NCI-H774 (cell line): ENCODE measurements around the gene FBXW11.

Experiments used
- DNase-seq: peaks from one replicate; lab custom pipeline; 2025; lab: John Stamatoyannopoulos, UW

Gene FBXW11

DNA sequence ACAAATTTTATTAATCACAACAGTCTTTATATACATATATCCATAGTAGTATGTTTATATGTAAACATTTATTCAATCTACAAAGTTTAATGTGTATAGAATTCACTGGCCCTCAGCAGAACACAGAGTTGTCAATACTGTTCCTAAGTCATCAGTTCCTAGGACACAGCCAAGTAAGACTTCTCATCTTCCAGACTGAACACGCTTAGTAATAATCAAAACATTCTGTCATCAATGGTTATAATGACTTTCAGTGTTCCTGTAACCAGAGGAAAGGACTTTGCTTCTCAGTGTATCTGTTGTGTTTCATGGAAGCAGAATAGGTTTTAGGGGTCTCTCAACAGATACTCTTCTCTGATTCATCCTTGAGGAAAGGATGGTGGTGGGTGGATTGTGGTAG, 138.7 kb downstream of the FBXW11 start:
- DNase-seq = no peak

DNA sequence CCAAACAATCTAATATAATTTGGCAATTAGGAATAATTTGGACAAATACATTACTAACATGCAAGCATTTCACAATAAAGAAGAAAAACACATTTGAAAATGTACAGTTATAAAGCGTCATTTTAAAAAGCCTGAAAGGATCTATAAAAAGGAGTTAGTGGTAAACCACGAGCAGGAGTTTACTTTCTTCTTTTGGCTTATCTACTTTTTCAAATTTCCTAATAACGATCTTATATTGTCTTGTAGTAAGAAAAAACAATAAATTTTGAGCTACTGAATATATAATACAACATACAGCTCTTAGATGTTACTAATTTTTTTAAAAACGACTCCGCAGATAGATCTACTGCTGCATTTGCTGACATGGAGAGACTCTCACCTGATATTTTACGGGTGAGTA, 141.0 kb downstream of the FBXW11 start:
- DNase-seq = no peak

DNA sequence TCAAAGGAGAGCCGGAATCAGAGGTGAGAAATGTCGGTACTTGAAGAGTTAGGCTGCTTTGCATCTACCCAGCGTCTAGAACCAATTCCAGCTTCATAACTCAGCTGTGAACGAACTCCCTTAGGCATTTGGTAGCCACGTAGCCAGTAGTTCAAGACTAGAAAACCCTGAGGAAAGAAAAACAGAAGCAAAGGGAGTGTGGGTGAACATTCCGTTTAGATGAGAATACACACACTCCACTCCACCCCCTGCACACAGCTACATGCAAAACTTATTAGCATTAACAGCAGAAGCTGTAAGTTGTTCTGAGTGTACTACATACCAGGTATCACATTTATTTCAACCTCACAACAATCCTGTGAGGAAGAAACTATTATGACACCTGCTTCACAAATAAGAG, 142.5 kb downstream of the FBXW11 start:
- DNase-seq = no peak

DNA sequence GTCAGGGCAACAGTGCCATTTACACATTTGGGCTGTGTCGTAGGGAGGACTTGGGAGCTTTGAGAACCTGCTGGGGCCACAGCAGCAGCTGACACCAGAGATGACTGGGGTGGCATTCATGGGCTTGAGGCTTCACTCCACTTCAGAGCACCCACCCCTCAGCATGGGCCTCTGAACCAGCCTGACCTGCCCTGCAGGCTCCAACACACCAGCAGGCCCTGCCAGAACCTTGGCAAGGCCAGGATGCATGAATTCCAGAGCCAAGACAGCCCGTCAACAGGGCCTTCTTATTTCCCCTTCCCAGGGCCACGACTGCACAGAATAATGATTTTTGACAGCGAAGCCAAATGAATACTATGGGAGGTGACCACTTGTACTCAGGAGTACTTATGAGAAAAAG, 143.8 kb downstream of the FBXW11 start:
- DNase-seq = no peak

DNA sequence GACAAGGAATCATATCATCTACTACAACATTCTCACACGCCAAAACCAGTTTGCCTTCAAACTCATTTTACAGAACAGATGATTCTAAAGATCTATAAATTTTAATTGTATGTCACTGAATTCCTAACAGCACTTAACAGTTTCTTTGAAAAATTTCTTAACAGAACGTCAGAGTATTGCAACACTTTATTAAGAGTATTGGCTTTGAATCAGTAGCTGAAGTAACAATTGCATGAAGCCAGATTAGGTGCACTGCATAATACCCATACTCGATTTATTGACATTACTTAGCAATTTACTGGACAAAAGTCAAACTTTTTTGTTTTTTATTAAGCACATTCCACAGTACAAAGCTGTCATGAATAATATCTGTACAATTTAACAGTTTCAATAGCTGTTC, 145.1 kb downstream of the FBXW11 start:
- no peak for DNase-seq

DNA sequence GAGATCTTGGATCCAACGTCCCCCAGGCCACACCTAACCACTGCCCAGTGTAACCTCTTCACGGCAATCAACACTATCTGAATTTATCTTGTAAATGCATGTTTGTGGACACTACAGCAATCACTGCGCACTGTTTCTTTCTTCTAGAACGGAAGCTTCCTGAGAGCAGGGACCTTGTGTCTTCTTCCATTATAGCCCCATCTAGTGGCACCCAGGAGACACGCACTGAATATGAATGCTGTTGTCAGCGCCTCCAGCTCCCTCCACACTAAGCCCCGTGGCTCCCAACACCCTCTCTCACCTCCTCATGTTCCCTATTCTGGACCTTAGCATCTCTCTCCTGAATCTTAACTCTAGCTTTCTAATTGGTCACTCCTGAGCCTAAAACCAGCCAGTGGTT, 148.1 kb downstream of the FBXW11 start:
- DNase-seq = no peak

DNA sequence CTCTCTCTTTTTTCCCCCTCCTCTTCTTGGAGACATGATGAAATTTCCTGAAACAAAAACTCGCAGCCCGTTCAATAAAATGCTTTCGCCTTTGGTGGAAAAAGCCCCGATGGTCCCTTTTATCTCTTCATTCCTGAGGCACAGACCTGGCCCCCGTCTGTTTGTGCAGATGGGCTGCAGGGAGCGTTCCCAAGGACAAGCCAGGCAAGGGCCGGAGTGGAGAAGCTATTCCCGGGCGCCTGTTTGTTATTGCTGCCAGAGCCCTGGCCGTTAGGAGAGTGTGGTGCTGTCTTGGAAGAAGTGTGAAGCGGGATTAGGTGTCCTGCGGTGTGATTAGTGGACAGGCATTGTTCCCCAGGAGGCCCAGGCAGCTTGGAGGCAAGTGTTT, 149.0 kb downstream of the FBXW11 start:
- no peak for DNase-seq

DNA sequence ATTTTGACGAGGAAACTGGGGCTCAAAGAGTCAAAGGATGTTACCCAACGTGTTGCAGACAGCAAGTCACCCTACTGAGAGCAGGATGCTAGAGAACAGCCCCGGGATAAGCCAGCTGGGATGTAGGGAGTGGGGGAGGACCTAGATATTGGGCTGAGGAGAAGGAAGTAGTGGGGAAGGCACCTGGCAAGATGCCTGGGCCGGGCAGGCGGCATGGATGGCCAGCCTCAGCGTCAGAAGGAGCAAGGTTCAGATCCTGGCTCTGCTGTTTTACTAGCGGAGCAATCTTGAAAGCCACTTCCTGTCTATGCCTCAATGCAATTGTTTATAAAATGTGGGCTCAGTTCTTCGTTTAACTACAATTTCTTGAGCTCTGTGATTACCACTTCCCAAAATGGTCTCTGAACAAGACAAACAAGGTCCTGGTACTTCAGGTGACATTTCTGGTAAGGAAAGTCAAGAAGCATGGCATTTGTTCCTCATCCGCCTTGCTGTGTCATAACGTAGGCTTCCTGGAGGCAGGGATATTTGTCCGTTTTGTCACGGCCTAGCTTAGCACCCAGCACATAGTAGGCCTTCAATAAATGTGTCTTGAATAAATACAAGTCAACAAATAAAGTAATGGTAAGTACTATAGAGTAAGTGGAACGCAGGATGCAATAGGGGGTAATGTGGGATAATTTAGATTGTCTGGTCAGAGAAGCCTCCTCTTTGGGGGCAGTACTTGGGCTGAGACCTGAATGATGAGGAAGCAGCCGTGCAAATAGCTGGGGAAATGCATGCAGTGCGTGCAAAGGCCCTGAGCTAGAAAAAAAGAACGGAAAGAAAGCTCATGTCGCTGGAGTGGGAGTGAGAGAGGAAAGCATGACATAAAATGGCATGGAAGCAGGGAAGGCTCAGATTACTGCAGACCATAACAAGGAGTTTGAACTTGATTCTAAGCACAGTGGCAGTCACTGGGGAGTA, 150.4 kb downstream of the FBXW11 start:
- DNase-seq = no peak

DNA sequence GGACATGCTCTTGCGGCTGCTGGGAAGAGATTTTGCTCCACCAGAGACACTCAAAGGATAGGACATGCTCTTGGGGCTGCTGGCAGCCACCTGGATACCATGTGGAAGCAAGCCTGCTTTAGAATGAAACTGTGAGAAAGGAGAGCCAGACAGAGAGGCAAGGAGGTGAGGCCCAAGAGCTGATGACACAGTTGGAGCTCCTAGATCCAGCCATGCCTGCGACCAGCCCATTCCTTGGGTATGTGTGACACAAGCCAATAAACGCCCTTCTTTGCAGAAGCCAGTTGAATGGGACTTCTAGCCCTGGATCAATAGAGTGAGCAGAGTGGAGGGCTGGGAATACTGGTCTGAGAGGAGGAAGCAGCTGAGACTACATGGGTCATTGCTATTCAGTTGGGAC, 151.2 kb downstream of the FBXW11 start:
- DNase-seq = no peak

DNA sequence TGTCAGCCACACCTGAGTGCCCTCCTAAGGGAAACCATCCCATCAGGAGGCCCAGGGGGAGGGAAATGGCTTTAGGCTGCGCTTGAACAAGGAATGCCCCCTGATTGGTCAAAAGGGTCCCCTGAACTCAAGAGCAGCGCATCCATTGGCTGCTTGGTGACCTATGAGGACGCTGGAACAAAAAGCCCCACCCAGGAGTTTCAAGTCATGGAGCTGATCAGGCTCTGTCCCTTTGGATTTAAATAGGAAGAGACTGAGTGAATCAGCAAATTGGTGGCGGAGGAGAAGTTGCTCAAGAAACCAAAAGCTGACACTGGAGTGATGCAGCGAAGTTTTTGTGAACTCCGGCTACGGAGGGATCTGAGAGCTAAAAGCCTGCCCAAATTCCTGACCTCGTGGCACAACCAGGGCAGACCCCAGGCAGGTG, 154.2 kb downstream of the FBXW11 start:
- DNase-seq = no peak

DNA sequence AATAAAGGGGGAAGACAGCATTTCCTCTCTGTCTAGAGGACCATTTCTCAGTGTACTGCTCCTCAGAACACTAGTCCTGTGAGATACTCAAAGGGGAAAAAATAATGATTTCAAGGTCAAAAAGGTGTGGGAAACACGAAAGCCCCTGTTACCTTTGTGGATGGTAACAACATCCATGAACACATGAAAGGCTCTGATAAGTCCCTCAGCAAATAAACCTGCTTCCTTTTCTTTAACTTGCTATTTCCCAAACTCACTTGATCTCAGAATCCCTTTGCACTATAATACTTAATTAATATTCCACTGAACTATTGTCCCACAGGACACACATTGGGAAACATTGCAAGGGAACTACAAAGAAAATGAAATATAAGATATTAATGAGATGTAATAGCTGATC, 155.2 kb downstream of the FBXW11 start:
- DNase-seq = no peak

DNA sequence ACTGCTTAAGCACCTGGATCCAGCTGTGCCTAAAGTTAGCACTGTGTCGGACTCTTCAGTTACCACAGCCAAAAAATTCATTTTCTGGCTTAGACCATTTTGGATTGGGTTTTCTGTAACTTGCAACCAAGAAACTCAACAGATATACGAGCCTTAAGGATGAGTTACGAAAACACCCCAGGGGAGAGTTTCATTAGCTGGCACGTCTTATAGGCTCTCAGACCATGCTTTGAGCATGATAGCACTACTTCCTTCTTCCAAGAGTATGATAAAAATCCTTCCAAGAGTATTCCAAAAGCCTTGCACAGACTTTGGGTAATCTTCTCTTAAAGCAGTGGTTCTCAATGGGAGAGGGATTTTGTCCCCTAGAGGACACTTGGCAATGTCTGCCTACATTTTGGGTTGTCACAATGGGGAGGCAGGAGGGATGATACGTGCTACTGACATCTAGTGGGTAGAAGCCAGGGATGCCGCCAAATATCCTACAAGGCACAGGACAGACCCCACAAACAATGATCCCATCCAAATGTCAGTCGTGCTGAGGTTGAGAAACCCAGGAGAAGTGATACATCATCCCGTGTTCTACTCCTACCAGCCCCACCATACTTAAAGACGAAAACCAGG, 156.0 kb downstream of the FBXW11 start:
- DNase-seq = no peak

DNA sequence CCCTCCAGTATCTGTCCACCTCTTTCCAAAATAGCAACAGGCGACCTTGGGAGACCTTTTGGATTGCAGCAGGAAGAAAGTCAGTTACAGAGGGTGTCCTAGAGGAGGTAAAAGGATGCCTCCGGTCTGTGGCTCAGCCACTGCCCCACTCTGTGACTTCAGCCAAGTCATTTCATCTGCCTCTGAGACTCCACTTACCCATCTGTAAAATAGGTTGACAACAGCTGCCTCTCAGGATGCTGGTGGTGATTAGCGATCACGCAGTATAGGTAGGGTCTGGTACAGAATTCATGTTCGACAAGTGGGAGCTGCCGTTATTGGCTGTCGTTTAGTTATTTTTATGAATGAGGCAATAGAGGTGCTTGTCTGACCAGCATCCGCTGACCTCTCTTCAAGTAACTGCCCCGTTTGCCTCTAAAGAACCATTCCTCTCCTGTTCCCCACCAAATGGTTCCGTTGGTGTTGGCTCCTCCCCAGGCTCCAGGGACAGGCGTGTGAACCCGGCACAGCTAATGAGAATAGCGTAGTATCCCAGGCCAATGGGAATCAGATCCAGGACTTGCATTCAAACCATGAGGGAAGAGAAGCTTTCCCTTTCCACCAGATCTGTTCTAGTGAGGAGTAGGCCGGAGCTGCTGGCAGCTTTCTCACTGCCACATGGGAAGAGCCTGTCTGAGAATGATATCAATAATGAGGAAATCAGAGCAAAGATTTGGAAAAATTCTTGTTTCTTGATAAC, 156.7 kb downstream of the FBXW11 start:
- no peak for DNase-seq

DNA sequence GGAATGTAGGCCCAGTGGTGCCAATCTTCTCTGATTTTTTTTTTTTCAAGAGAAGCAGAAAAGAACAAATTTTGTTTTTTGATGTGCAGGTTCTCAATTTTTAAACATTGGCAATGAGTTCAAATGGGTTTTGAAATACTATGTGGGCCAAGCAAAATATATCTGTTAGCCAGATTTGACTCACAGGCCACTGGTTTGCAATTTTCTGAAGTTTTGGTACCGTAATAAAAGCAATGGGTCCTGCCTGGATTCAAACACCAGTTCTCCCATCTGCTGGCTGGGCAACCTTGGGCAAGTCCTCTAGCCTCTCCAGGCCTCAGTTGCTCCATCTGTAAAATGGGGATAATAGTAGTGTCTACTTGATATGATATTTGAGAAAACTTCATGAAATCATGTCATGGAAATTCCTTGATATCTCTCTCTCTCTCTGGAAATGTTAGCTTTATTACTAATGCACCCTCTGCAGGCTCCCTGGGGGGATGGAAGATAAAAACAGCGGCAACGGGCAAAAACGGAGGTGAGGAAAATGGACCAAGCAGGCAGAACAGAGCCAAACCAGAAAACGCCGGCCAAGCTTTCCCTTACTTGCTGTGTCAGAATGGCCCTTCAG, 157.4 kb downstream of the FBXW11 start:
- no peak for DNase-seq

DNA sequence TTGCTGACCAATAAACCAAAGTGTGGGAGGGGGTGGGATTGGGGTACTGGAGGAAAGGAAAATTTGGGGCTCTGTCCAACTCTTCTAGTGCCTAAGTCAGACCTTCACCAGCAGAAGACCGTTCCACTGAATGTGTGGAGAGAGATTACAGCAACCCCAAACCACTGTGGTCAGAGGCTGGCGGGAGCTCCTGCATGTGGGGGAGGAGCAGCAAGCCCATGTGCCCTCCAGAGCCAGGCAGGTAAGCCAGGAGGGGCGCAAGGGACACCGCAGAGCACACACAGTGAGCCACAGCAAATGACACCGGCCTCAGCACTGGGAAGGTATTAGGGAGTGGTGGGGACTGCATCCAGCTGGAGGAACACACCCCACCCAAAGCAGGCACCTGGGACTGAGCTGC, 158.0 kb downstream of the FBXW11 start:
- no peak for DNase-seq

DNA sequence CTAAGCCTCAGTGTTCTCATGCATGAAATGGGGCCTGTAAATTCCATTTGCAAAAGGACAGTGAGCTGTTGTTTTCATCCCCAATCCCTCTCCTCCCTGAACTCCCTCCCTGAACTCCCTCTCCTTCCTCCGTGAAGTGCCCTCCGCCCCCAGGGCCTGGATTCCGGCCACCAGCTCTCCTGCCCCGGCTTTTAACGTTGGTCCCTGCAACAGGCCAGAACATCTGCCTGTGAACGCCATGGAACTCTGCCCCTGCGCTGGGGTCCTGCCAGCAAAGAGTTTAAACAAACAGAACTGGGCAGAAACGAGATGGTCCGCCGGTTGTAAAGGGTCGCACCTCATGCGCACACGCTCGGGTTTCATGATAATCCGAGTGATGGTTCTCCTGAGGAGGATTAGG, 158.4 kb downstream of the FBXW11 start:
- no peak for DNase-seq

DNA sequence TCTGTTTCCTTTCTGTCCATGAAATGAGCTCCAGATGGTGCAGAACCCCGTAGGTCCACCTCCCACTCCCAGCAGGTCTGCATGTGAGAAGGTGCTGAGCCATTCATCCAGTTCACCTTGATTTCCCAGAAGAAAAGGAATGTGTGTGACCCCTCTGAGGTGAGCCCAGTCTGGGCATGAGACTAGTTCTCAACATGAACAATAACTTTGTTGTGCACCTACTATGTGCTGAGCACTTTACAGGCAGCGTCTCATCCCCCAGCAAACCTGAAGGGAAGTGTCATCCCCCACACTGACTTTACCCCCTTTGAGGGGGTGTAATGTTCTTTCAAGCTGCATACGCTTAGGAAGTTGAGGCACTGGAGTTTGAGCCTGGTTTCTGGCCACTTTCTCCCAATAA, 159.4 kb downstream of the FBXW11 start:
- no peak for DNase-seq

DNA sequence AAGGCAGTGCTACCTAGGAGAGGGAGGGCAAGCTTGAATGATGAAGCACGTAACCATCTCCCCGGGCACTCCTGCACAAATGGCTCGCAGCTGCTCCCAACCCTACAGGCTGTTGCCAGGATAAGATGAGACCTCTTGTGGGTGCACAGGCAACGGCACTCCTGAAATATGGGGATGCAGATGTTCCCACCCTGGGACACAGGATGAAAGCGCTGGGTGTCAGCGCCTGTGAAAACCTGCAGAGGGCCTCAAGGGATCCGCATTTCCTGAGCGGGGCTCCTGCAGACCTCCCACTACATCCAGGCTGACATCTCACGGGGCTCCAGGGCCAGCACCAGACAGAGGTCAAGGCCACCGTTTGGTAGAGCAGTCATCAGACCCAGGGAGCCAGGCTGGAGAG, 160.1 kb downstream of the FBXW11 start:
- DNase-seq = no peak

DNA sequence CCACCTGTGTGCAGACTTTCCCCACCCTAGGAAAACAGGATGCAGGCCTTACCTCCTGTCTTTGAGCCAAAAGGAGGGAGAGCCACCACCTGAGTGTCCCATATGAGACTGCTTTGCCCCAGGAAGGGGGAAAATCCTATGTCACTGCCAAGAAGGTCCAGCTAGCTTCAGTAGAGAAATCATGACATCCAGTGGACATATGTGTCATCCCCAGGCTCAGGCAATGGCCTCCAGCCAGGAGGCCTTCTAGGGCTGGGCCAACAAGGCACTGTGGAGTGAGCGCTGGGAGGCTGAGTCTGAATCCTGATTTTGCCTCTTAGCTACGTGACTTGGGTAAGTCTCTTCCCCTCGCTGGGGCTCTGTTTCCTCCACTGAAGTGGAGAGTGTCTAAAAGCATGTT, 160.6 kb downstream of the FBXW11 start:
- DNase-seq = no peak

DNA sequence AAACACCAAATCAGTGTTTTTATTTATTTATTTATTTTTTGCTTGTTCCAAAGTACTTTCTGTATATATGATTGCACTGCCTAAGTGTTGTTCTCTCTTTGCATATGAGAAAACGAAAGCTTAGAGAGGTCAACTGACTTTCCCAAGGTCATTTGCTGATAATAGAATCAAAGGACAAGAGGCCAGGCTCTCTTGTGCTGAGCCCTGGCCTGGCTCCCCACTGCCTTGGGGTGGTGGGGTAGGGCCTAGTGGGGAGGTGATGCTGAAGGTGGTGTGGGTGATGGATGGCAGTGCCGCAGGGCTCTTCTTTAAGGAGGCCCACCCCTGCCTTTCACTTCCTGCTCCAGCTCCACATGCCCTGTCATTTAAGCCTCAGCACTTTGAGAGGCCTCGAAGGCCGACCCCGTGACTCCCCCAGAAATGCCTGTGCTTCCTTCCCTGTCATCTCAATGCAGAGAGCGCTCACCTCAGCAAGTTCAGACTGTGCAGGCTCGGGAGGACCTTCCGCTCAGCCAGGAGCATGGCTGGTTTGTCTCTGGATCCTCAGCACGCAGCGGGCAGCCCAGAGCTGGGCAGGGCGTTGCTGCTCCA, 161.3 kb downstream of the FBXW11 start:
- DNase-seq = no peak

DNA sequence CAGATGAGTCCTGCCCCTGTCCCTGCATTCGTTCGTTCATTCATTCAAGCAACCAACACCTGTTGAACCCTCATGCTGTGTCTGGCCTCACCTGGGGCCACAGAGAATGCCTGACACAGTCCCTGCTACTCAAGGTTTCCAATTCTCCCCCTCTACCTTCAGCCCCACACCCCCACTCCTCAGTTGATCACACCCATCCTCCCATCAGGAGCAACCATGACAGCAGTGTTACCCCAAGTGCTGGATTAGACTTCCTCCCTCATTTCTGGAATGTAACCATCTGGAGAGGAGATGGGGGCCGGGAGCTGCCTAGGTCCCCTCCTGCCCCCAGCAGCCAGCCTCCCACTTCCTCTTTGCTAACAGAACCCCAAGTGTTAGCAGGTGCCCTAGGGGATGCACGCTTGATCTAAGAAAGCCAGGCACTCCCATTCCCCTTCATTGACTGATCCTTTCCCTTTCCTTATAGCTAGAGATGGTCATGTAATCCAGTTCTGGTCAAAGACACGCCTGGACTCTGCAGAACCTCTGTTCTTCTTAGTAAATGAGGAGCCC, 163.6 kb downstream of the FBXW11 start:
- no peak for DNase-seq
